BE2C (cell line): Measurements from ENCODE around the gene RCL1.

Source experiments
- DNase-seq: peaks from one replicate; pipeline ENCODE4 v3.0.0-alpha.2; 2020
- H3K27me3 ChIP-seq: fragments of 250-450 bp; sonication (Bioruptor Pico); 2 replicates; pipeline ENCODE4 v1.5.1; 2020; ENCODE audit warnings: mild to moderate bottlenecking
- H3K36me3 ChIP-seq: fragments of 250-450 bp; sonication (Bioruptor Pico); 2 replicates; pipeline ENCODE4 v1.5.1; 2020; ENCODE audit warnings: mild to moderate bottlenecking
- H3K4me1 ChIP-seq: fragments of 250-450 bp; sonication (Bioruptor Pico); 2 replicates; pipeline ENCODE4 v1.5.1; 2020
- H3K4me3 ChIP-seq: 2 replicates; pipeline ENCODE4 v1.5.1; 2011; ENCODE audit warnings: low read depth, low read length
- H3K9me3 ChIP-seq: fragments of 250-450 bp; sonication (Bioruptor Pico); 2 replicates; pipeline ENCODE4 v1.5.1; 2020
- CTCF ChIP-seq: IDR thresholded peaks from 2 replicates; pipeline ENCODE4 v1.5.1; 2012; ENCODE audit warnings: mild to moderate bottlenecking, low read depth, low read length

RCL1 gene

GRCh38 chr9:4855841-4856240 is 63.1 kb downstream of the RCL1 start:
- Histone ChIP-seq H3K27me3 (no peaks in the 10 kb centered on the region), H3K9me3 (no peaks in the 10 kb centered on the region), H3K4me3 (no peak overlapping the region), H3K36me3 (peaks cover 47% of the 10 kb centered on the region), H3K4me1 (no peaks in the 10 kb centered on the region; the same call in 1 of the 2 replicates)
- TF ChIP-seq CTCF = no peak
- DNase-seq = peak; percentile 37

- no peak for DNase-seq
- no peaks in the 10 kb centered on the region; the same call in 1 of the 2 replicates for H3K4me1 ChIP-seq
- H3K27me3 ChIP-seq = no peaks in the 10 kb centered on the region
- peaks cover 55% of the 10 kb centered on the region for H3K36me3 ChIP-seq
- no peaks in the 10 kb centered on the region for H3K9me3 ChIP-seq
- H3K4me3 ChIP-seq = no peak overlapping the region
- no peak for TF ChIP-seq CTCF
Measured at GRCh38 chr9:4857163-4857810, 64.5 kb downstream of the RCL1 start.

- Histone ChIP-seq H3K36me3 (peaks cover 49% of the 10 kb centered on the region), H3K4me1 (peaks cover 1% of the 10 kb centered on the region; the same call in 1 of the 2 replicates), H3K27me3 (no peaks in the 10 kb centered on the region), H3K4me3 (no peak overlapping the region), H3K9me3 (no peaks in the 10 kb centered on the region)
- DNase-seq = no peak
- no peak for TF ChIP-seq CTCF
Measured at GRCh38 chr9:4859035-4859434, 66.3 kb downstream of the RCL1 start.

GRCh38 chr9:4860383-4860782 is 67.6 kb downstream of the RCL1 start:
- TF ChIP-seq CTCF = no peak
- Histone ChIP-seq H3K4me3 (no peak overlapping the region), H3K9me3 (no peaks in the 10 kb centered on the region), H3K27me3 (no peaks in the 10 kb centered on the region), H3K4me1 (peaks cover 5% of the 10 kb centered on the region; the same call in 1 of the 2 replicates), H3K36me3 (peaks cover 42% of the 10 kb centered on the region)
- no peak for DNase-seq

- peaks cover 5% of the 10 kb centered on the region; the same call in 1 of the 2 replicates for H3K4me1 ChIP-seq
- H3K27me3 ChIP-seq = no peaks in the 10 kb centered on the region
- no peaks in the 10 kb centered on the region for H3K9me3 ChIP-seq
- no peak for TF ChIP-seq CTCF
- no peak overlapping the region for H3K4me3 ChIP-seq
- H3K36me3 ChIP-seq = peaks cover 40% of the 10 kb centered on the region
- DNase-seq = no peak
Measured at GRCh38 chr9:4861145-4861544, 68.4 kb downstream of the RCL1 start.

GRCh38 chr9:4861736-4862451 is 69.2 kb downstream of the RCL1 start:
- no peaks in the 10 kb centered on the region for H3K27me3 ChIP-seq
- H3K36me3 ChIP-seq = peaks cover 35% of the 10 kb centered on the region
- H3K9me3 ChIP-seq = no peaks in the 10 kb centered on the region
- no peak for DNase-seq
- no peak overlapping the region for H3K4me3 ChIP-seq
- TF ChIP-seq CTCF = no peak
- peaks cover 5% of the 10 kb centered on the region; the same call in 1 of the 2 replicates for H3K4me1 ChIP-seq
